ENCODE data around the gene CCDC88A.
A peak's percentile ranks its signal among the peaks of the same experiment; 100 is the strongest.
"Not testable (repeated sequence)": the region's sequence is repeated elsewhere in the genome, so short reads cannot be mapped to it uniquely, and the experiment has no call there.

Gene CCDC88A

GRCh38 chr2:55282110-55282917 is 137.3 kb downstream of the CCDC88A start:
- peak; percentile 85 for DNase-seq

- not testable (repeated sequence) for DNase-seq
Measured at GRCh38 chr2:55280851-55281546, 138.7 kb downstream of the CCDC88A start.

- DNase-seq = not testable (repeated sequence)
Measured at GRCh38 chr2:55279859-55280424, 139.7 kb downstream of the CCDC88A start.

- DNase-seq = not testable (repeated sequence)
Measured at GRCh38 chr2:55279214-55279835, 140.3 kb downstream of the CCDC88A start.

GRCh38 chr2:55277310-55277709 is 142.3 kb downstream of the CCDC88A start:
- DNase-seq = no peak

- not testable (repeated sequence) for DNase-seq
Measured at GRCh38 chr2:55274346-55274745, 145.3 kb downstream of the CCDC88A start.

- no peak for DNase-seq
Measured at GRCh38 chr2:55269645-55269990, 150.0 kb downstream of the CCDC88A start.

GRCh38 chr2:55268907-55269644 is 150.6 kb downstream of the CCDC88A start, which contains the start of gene MTIF2:
Gene MTIF2, minus strand, starts transcription at chr2:55269231. Its CDS starts 5,373 bp downstream, at chr2:55263858.
- DNase-seq = peak; percentile 91

GRCh38 chr2:55268288-55268906 is 151.3 kb downstream of the CCDC88A start:
- no peak for DNase-seq

GRCh38 chr2:55259586-55259985 is 160.1 kb downstream of the CCDC88A start:
- not testable (repeated sequence) for DNase-seq

- DNase-seq = no peak
Measured at GRCh38 chr2:55252832-55253231, 166.8 kb downstream of the CCDC88A start.

GRCh38 chr2:55247025-55247424 is 172.6 kb downstream of the CCDC88A start:
- DNase-seq = no peak

- DNase-seq = no peak
Measured at GRCh38 chr2:55245411-55245810, 174.2 kb downstream of the CCDC88A start.

- DNase-seq = no peak
Measured at GRCh38 chr2:55242617-55243016, 177.0 kb downstream of the CCDC88A start.

GRCh38 chr2:55241582-55241981 is 178.1 kb downstream of the CCDC88A start:
- DNase-seq = not testable (repeated sequence)

GRCh38 chr2:55239656-55240222 is 179.9 kb downstream of the CCDC88A start:
- DNase-seq = peak; percentile 26

Measured in NCI-H510A treated with DMSO at 0.1 percent for 48 hours (cell line).